Osteoblast (primary cell): ENCODE measurements around the gene PRRG3. TPM values are rescaled to one million over a fixed set of nuclear protein-coding genes. Genes with fewer than 3 reads are reported as not detected.

Experiments used
- DNase-seq: peaks from one replicate; pipeline ENCODE4 v3.0.0; 2011; ENCODE audit warnings: low spot score, mixed read lengths; ENCODE audit not compliant: insufficient read length; ENCODE audit errors: missing footprints
- H2AFZ ChIP-seq: 2 replicates; pipeline ENCODE4 v1.6.0; 2011; ENCODE audit warnings: mild to moderate bottlenecking, low read length
- H3K27ac ChIP-seq: 2 replicates; pipeline ENCODE4 v1.5.1; 2011; ENCODE audit warnings: mild to moderate bottlenecking, low read depth, low read length, moderate library complexity
- H3K27me3 ChIP-seq: 2 replicates; pipeline ENCODE4 v1.6.0; 2012; ENCODE audit warnings: mild to moderate bottlenecking, control low read depth, inconsistent platforms, low read length, moderate library complexity; ENCODE audit not compliant: insufficient read depth
- H3K36me3 ChIP-seq: 2 replicates; pipeline ENCODE4 v1.5.1; 2011; ENCODE audit warnings: mild to moderate bottlenecking, low read length, control low read depth, moderate library complexity; ENCODE audit not compliant: insufficient read depth
- H3K4me1 ChIP-seq: 2 replicates; pipeline ENCODE4 v1.5.1; 2011; ENCODE audit warnings: mild to moderate bottlenecking, low read length, control low read depth, moderate library complexity; ENCODE audit not compliant: insufficient read depth
- H3K4me2 ChIP-seq: 2 replicates; pipeline ENCODE4 v1.6.0; 2011; ENCODE audit warnings: mild to moderate bottlenecking, low read length; ENCODE audit not compliant: insufficient read depth
- H3K4me3 ChIP-seq: fragments of 200-600 bp; sonication (generic); 3 replicates; pipeline ENCODE4 v1.5.1; 2012; ENCODE audit warnings: mild to moderate bottlenecking, low read length, inconsistent platforms; ENCODE audit not compliant: insufficient read depth
- H3K79me2 ChIP-seq: 2 replicates; pipeline ENCODE4 v1.6.0; 2012; ENCODE audit warnings: mild to moderate bottlenecking, low read length, control low read depth, inconsistent platforms; ENCODE audit not compliant: insufficient read depth
- H3K9me3 ChIP-seq: 2 replicates; pipeline ENCODE4 v1.5.1; 2011; ENCODE audit warnings: low read depth, low read length, control low read depth
- H4K20me1 ChIP-seq: 2 replicates; pipeline ENCODE4 v1.6.0; 2012; ENCODE audit warnings: mild to moderate bottlenecking, low read length, control low read depth; ENCODE audit not compliant: insufficient read depth
- CTCF ChIP-seq: IDR thresholded peaks from 2 replicates; pipeline ENCODE4 v1.5.1; 2011; ENCODE audit warnings: mild to moderate bottlenecking, low read depth, low read length, moderate library complexity; ENCODE audit errors: extremely low read depth
- total RNA-seq: library from RNA; depleted of rRNA; stranded (reverse); fragments of >200 nt; gene quantifications from 2 replicates; pipeline ENCODE4 v1.2.3, GENCODE V29; 2012

PRRG3 gene
- total RNA-seq, 1 donor = under 0.01 TPM

- H3K27me3 ChIP-seq = no peaks in the 10 kb centered on the region
- no peak for TF ChIP-seq CTCF
- DNase-seq = no peak
Observed at GRCh38 chrX:151738751-151739150, 43.5 kb downstream of the PRRG3 start.

GRCh38 chrX:151741606-151742005 is 46.3 kb downstream of the PRRG3 start:
- Histone ChIP-seq H3K9me3 (no peaks in the 10 kb centered on the region), H3K4me3 (no peak overlapping the region), H2AFZ (no peak overlapping the region), H3K27me3 (no peaks in the 10 kb centered on the region), H3K4me1 (no peaks in the 10 kb centered on the region), H3K79me2 (no peaks in the 10 kb centered on the region), H4K20me1 (no peaks in the 10 kb centered on the region), H3K27ac (no peak overlapping the region), H3K4me2 (no peak overlapping the region), H3K36me3 (no peaks in the 10 kb centered on the region)
- no peak for TF ChIP-seq CTCF
- DNase-seq = no peak

More at GRCh38 chrX:151738751-151739150, 43.5 kb downstream of the PRRG3 start:
- no peaks in the 10 kb centered on the region for H3K36me3 ChIP-seq
- no peak overlapping the region for H3K4me3 ChIP-seq
- H3K79me2 ChIP-seq = no peaks in the 10 kb centered on the region
- H3K4me2 ChIP-seq = no peak overlapping the region
- no peaks in the 10 kb centered on the region for H3K4me1 ChIP-seq
- H4K20me1 ChIP-seq = no peaks in the 10 kb centered on the region
- H2AFZ ChIP-seq = no peak overlapping the region
- no peak overlapping the region for H3K27ac ChIP-seq
- no peaks in the 10 kb centered on the region for H3K9me3 ChIP-seq

DNA sequence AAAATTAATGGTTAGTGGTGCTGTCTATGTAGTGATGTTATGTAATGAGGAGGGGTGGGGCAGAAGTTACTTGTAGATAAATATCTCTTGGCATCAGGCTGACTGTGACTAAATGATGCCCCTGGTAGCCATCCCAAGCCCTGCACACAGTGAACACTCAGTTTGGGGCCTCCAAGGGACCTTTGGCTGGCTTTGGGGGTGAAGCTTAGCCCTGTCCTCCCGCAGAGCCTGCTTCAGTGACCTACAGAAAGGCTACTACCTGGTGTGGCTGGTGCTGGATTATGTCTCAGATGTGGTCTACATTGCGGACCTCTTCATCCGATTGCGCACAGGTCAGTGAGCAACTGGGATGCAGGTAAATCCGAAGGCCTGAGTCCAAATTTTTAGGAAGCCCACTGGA is 47.1 kb downstream of the PRRG3 start:
- Histone ChIP-seq H3K36me3 (no peaks in the 10 kb centered on the region), H2AFZ (no peak overlapping the region), H3K9me3 (no peaks in the 10 kb centered on the region), H3K27me3 (no peaks in the 10 kb centered on the region), H3K27ac (no peak overlapping the region), H4K20me1 (no peaks in the 10 kb centered on the region), H3K4me3 (no peak overlapping the region), H3K4me2 (no peak overlapping the region), H3K4me1 (no peaks in the 10 kb centered on the region), H3K79me2 (no peaks in the 10 kb centered on the region)
- no peak for TF ChIP-seq CTCF
- DNase-seq = no peak

- Histone ChIP-seq H3K36me3 (no peaks in the 10 kb centered on the region), H3K27ac (no peak overlapping the region), H3K79me2 (no peaks in the 10 kb centered on the region), H4K20me1 (no peaks in the 10 kb centered on the region), H3K4me3 (no peak overlapping the region), H3K9me3 (no peaks in the 10 kb centered on the region), H3K4me2 (no peak overlapping the region), H2AFZ (no peak overlapping the region), H3K4me1 (no peaks in the 10 kb centered on the region), H3K27me3 (peaks cover under 1% of the 10 kb centered on the region)
- no peak for DNase-seq
- no peak for TF ChIP-seq CTCF
Observed at GRCh38 chrX:151743651-151744470, 48.6 kb downstream of the PRRG3 start.
